Stimulated activated memory B cell treated with anti-CD40 and anti-IgM and Interleukin-4, amounts not matched to agents 10 μg/mL and 1 μg/mL and 100 μg/mL, for 72 hours (primary cell): Measurements from ENCODE around the gene ZBTB7C.

Experiments
- ATAC-seq: fragments of 150-1000 bp; cut with Tn5 transposase; 2 replicates; pipeline ENCODE4 v1.10.0; 2021
- H3K27ac Mint-ChIP-seq: one replicate; pipeline ENCODE4 v1.8.0; 2022; ENCODE audit warnings: mild to moderate bottlenecking, mixed read lengths
- H3K27me3 Mint-ChIP-seq: one replicate; pipeline ENCODE4 v1.8.0; 2022; ENCODE audit warnings: mixed read lengths
- H3K36me3 Mint-ChIP-seq: one replicate; pipeline ENCODE4 v1.8.0; 2022; ENCODE audit warnings: mixed read lengths
- H3K4me1 Mint-ChIP-seq: one replicate; pipeline ENCODE4 v1.8.0; 2022; ENCODE audit warnings: mixed read lengths
- H3K4me3 Mint-ChIP-seq: one replicate; pipeline ENCODE4 v1.8.0; 2022; ENCODE audit warnings: mild to moderate bottlenecking, moderate library complexity, mixed read lengths
- H3K9me3 Mint-ChIP-seq: one replicate; pipeline ENCODE4 v1.8.0; 2022; ENCODE audit warnings: mixed read lengths

Gene ZBTB7C

GRCh38 chr18:48003426-48004349, 405.5 kb downstream of the ZBTB7C start:
- Mint-ChIP-seq H3K4me1 (peaks cover 6% of the 10 kb centered on the region), H3K27me3 (peaks cover 42% of the 10 kb centered on the region), H3K4me3 (no peak overlapping the region), H3K9me3 (no peaks in the 10 kb centered on the region), H3K27ac (no peak overlapping the region), H3K36me3 (no peaks in the 10 kb centered on the region)
- peak; percentile 6 for ATAC-seq

- Mint-ChIP-seq H3K36me3 (no peaks in the 10 kb centered on the region), H3K4me1 (peaks cover 6% of the 10 kb centered on the region), H3K27me3 (peaks cover 35% of the 10 kb centered on the region), H3K27ac (no peak overlapping the region), H3K4me3 (no peak overlapping the region), H3K9me3 (no peaks in the 10 kb centered on the region)
- peak; percentile 12 for ATAC-seq
Observed at GRCh38 chr18:48002933-48003365, 406.2 kb downstream of the ZBTB7C start.

- Mint-ChIP-seq H3K4me3 (no peak overlapping the region), H3K4me1 (peaks cover 6% of the 10 kb centered on the region), H3K27me3 (peaks cover 16% of the 10 kb centered on the region), H3K9me3 (peaks cover 3% of the 10 kb centered on the region), H3K36me3 (no peaks in the 10 kb centered on the region), H3K27ac (no peak overlapping the region)
- no peak for ATAC-seq
Observed at GRCh38 chr18:48000701-48001100, 408.5 kb downstream of the ZBTB7C start.

- H3K4me3 Mint-ChIP-seq, result no peak overlapping the region
- ATAC-seq, result no peak
- no peak overlapping the region for H3K27ac Mint-ChIP-seq
- no peaks in the 10 kb centered on the region for H3K36me3 Mint-ChIP-seq
- H3K4me1 Mint-ChIP-seq, result peaks cover 6% of the 10 kb centered on the region
- peaks cover 17% of the 10 kb centered on the region for H3K27me3 Mint-ChIP-seq
- peaks cover 3% of the 10 kb centered on the region for H3K9me3 Mint-ChIP-seq
Observed at GRCh38 chr18:47999801-48000248, 409.4 kb downstream of the ZBTB7C start.

- peaks cover 6% of the 10 kb centered on the region for H3K4me1 Mint-ChIP-seq
- H3K36me3 Mint-ChIP-seq, result no peaks in the 10 kb centered on the region
- H3K4me3 Mint-ChIP-seq, result no peak overlapping the region
- no peak for ATAC-seq
- H3K27me3 Mint-ChIP-seq, result peaks cover 42% of the 10 kb centered on the region
- H3K27ac Mint-ChIP-seq, result no peak overlapping the region
- H3K9me3 Mint-ChIP-seq, result peaks cover 3% of the 10 kb centered on the region
Observed at GRCh38 chr18:47997338-47997780, 411.8 kb downstream of the ZBTB7C start.

- Mint-ChIP-seq H3K4me3 (no peak overlapping the region), H3K27me3 (peaks cover 54% of the 10 kb centered on the region), H3K36me3 (no peaks in the 10 kb centered on the region), H3K27ac (no peak overlapping the region), H3K4me1 (peaks cover 6% of the 10 kb centered on the region), H3K9me3 (peaks cover 3% of the 10 kb centered on the region)
- ATAC-seq, result no peak
Observed at GRCh38 chr18:47996091-47996541, 413.1 kb downstream of the ZBTB7C start.

- Mint-ChIP-seq H3K27me3 (peaks cover 59% of the 10 kb centered on the region), H3K27ac (no peak overlapping the region), H3K4me1 (peaks cover 6% of the 10 kb centered on the region), H3K9me3 (peaks cover 3% of the 10 kb centered on the region), H3K36me3 (no peaks in the 10 kb centered on the region), H3K4me3 (no peak overlapping the region)
- no peak for ATAC-seq
Observed at GRCh38 chr18:47995654-47996053, 413.5 kb downstream of the ZBTB7C start.

- Mint-ChIP-seq H3K4me3 (no peak overlapping the region), H3K27me3 (peaks cover 59% of the 10 kb centered on the region), H3K36me3 (no peaks in the 10 kb centered on the region), H3K27ac (no peak overlapping the region), H3K9me3 (peaks cover 3% of the 10 kb centered on the region), H3K4me1 (no peaks in the 10 kb centered on the region)
- no peak for ATAC-seq
Observed at GRCh38 chr18:47993409-47993808, 415.8 kb downstream of the ZBTB7C start.

GRCh38 chr18:47992976-47993375, 416.2 kb downstream of the ZBTB7C start:
- H3K4me3 Mint-ChIP-seq, result no peak overlapping the region
- ATAC-seq, result no peak
- no peak overlapping the region for H3K27ac Mint-ChIP-seq
- no peaks in the 10 kb centered on the region for H3K4me1 Mint-ChIP-seq
- H3K9me3 Mint-ChIP-seq, result peaks cover 3% of the 10 kb centered on the region
- no peaks in the 10 kb centered on the region for H3K36me3 Mint-ChIP-seq
- peaks cover 59% of the 10 kb centered on the region for H3K27me3 Mint-ChIP-seq

GRCh38 chr18:47992266-47992665, 416.9 kb downstream of the ZBTB7C start:
- no peak overlapping the region for H3K4me3 Mint-ChIP-seq
- peaks cover 1% of the 10 kb centered on the region for H3K4me1 Mint-ChIP-seq
- H3K9me3 Mint-ChIP-seq, result peaks cover 2% of the 10 kb centered on the region
- no peak overlapping the region for H3K27ac Mint-ChIP-seq
- no peaks in the 10 kb centered on the region for H3K36me3 Mint-ChIP-seq
- no peak for ATAC-seq
- H3K27me3 Mint-ChIP-seq, result peaks cover 59% of the 10 kb centered on the region

- Mint-ChIP-seq H3K27me3 (peaks cover 59% of the 10 kb centered on the region), H3K36me3 (no peaks in the 10 kb centered on the region), H3K4me1 (peaks cover 10% of the 10 kb centered on the region), H3K4me3 (no peak overlapping the region), H3K27ac (no peak overlapping the region), H3K9me3 (no peaks in the 10 kb centered on the region)
- peak; percentile 39 for ATAC-seq
Observed at GRCh38 chr18:47990981-47991380, 418.2 kb downstream of the ZBTB7C start.

GRCh38 chr18:47987388-47987699, 421.8 kb downstream of the ZBTB7C start:
- H3K4me3 Mint-ChIP-seq, result no peak overlapping the region
- peaks cover 10% of the 10 kb centered on the region for H3K4me1 Mint-ChIP-seq
- H3K36me3 Mint-ChIP-seq, result no peaks in the 10 kb centered on the region
- H3K9me3 Mint-ChIP-seq, result no peaks in the 10 kb centered on the region
- H3K27me3 Mint-ChIP-seq, result peaks cover 64% of the 10 kb centered on the region
- no peak for ATAC-seq
- no peak overlapping the region for H3K27ac Mint-ChIP-seq

- Mint-ChIP-seq H3K36me3 (no peaks in the 10 kb centered on the region), H3K4me1 (peaks cover 10% of the 10 kb centered on the region), H3K9me3 (no peaks in the 10 kb centered on the region), H3K27me3 (peaks cover 64% of the 10 kb centered on the region), H3K4me3 (no peak overlapping the region), H3K27ac (no peak overlapping the region)
- peak; percentile 17 for ATAC-seq
Observed at GRCh38 chr18:47986620-47987387, 422.4 kb downstream of the ZBTB7C start.

- H3K4me3 Mint-ChIP-seq, result no peak overlapping the region
- H3K27me3 Mint-ChIP-seq, result peaks cover 57% of the 10 kb centered on the region
- H3K27ac Mint-ChIP-seq, result no peak overlapping the region
- ATAC-seq, result no peak
- no peaks in the 10 kb centered on the region for H3K36me3 Mint-ChIP-seq
- H3K4me1 Mint-ChIP-seq, result peaks cover 10% of the 10 kb centered on the region
- H3K9me3 Mint-ChIP-seq, result no peaks in the 10 kb centered on the region
Observed at GRCh38 chr18:47985866-47986265, 423.3 kb downstream of the ZBTB7C start.

GRCh38 chr18:47984991-47985390, 424.2 kb downstream of the ZBTB7C start:
- no peak overlapping the region for H3K4me3 Mint-ChIP-seq
- H3K9me3 Mint-ChIP-seq, result no peaks in the 10 kb centered on the region
- peaks cover 10% of the 10 kb centered on the region for H3K4me1 Mint-ChIP-seq
- H3K27me3 Mint-ChIP-seq, result peaks cover 50% of the 10 kb centered on the region
- H3K27ac Mint-ChIP-seq, result no peak overlapping the region
- no peaks in the 10 kb centered on the region for H3K36me3 Mint-ChIP-seq
- ATAC-seq, result no peak
